Prostate gland (tissue), 2 donors: ENCODE data around the gene ANO8. TPM values are rescaled to one million over a fixed set of nuclear protein-coding genes. Genes with fewer than 3 reads are reported as not detected.

ENCODE experiments used
- DNase-seq: peaks from one replicate; pipeline ENCODE4 v3.0.0-alpha.2; 2019; ENCODE audit warnings: low spot score
- H3K27ac ChIP-seq, 2 donors: fragments of 200-600 bp; sonication (generic); 2 replicates each; pipeline ENCODE4 v1.5.1; 2017 to 2019
- H3K27me3 ChIP-seq: fragments of 200-600 bp; sonication (generic); replicated peaks from 2 replicates; pipeline ENCODE4 v1.5.1; 2019; ENCODE audit not compliant: insufficient read depth
- H3K36me3 ChIP-seq, 2 donors: fragments of 200-600 bp; sonication (generic); 1 replicate in 1 of 2; 2 replicates in 1 of 2; pipeline versions ENCODE4 v1.5.1 to v1.8.1; 2017 to 2019
- H3K4me1 ChIP-seq: fragments of 200-600 bp; sonication (generic); replicated peaks from 2 replicates; pipeline ENCODE4 v1.5.1; 2019
- H3K4me3 ChIP-seq, 2 donors: fragments of 200-600 bp; sonication (generic); 2 replicates each; pipeline ENCODE4 v1.5.1; 2017 to 2019
- H3K9me3 ChIP-seq: fragments of 200-600 bp; sonication (generic); 2 replicates; pipeline ENCODE4 v1.5.1; 2017
- POLR2A ChIP-seq: fragments of 450-650 bp; IDR thresholded peaks from one replicate; pipeline ENCODE4 v1.6.1; 2016; ENCODE audit warnings: antibody characterized with exemption, mild to moderate bottlenecking
- POLR2AphosphoS5 ChIP-seq: sonication (generic); formaldehyde crosslinking; IDR thresholded peaks from one replicate; pipeline ENCODE4 v1.6.1; 2017; ENCODE audit warnings: antibody characterized with exemption
- WGBS: methylation state at CpG from one replicate; pipeline ENCODE4 v1.1.5; 2018; 5-methylcytosine and 5-hydroxymethylcytosine counted together
- intact Hi-C: fragments of 100-400 bp; cut with DNase I; formaldehyde crosslinking; loops from one replicate; pipeline ENCODE4 v1.14.2; 2022
- total RNA-seq, 2 donors: library from RNA; depleted of rRNA; stranded (reverse); fragments of >200 nt; gene quantifications; one replicate each; pipeline ENCODE4 v1.1.0, GENCODE V29; 2016
- TF ChIP-seq, protein P1 (sequence below), 4 experiments: fragments of 200-600 bp in 2 of 4; fragments of 450-650 bp in 2 of 4; sonication (generic) in 2 of 4; IDR thresholded peaks; 1 replicate in 3 of 4; 2 replicates in 1 of 4; pipeline ENCODE4 v1.5.1; 2016 to 2019; ENCODE audit warnings: antibody characterized with exemption in 4 of 4, mild to moderate bottlenecking in 2 of 4, moderate library complexity in 2 of 4

Gene ANO8
- total RNA-seq, 2 donors from 2014 or later = 9.8 to 10.1 TPM

DNA sequence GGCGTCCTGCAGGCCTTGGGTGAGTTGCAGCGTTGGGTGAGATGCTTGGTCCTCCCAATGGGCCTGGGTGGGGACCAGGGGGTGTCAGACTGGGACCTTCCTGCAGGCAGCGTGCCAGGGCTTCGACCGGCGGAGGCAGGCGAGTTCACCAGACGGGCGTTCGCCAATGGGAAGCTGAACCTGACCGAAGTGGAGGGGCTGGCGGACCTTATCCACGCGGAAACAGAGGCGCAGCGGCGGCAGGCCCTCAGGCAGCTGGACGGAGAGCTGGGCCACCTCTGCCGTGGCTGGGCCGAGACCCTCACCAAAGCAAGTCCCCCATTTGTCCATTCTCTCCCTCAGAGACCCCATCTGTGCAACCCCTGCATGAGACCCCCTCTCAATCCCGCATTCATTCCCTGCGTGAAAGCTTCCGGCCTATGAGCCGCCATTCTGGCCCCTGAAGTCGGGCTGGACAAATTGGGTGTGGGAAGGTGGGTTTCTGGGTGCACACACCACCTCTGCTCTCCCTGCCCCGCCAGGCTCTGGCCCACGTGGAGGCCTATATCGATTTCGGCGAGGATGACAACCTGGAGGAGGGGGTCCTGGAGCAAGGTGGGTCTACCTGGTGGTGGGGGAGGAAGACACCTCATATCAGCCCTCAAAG is 3.9 kb upstream of the ANO8 start:
- no peak for TF ChIP-seq POLR2AphosphoS5
- TF ChIP-seq, protein P1, sequence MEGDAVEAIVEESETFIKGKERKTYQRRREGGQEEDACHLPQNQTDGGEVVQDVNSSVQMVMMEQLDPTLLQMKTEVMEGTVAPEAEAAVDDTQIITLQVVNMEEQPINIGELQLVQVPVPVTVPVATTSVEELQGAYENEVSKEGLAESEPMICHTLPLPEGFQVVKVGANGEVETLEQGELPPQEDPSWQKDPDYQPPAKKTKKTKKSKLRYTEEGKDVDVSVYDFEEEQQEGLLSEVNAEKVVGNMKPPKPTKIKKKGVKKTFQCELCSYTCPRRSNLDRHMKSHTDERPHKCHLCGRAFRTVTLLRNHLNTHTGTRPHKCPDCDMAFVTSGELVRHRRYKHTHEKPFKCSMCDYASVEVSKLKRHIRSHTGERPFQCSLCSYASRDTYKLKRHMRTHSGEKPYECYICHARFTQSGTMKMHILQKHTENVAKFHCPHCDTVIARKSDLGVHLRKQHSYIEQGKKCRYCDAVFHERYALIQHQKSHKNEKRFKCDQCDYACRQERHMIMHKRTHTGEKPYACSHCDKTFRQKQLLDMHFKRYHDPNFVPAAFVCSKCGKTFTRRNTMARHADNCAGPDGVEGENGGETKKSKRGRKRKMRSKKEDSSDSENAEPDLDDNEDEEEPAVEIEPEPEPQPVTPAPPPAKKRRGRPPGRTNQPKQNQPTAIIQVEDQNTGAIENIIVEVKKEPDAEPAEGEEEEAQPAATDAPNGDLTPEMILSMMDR (IDR thresholded peaks at IDR 0.05) = no peak
- no peak for TF ChIP-seq POLR2A
- Histone ChIP-seq H3K36me3 (no peaks in the 10 kb centered on the region), H3K27ac (no peak overlapping the region), H3K4me3 (peak overlapping the region; percentile 64 to 66), H3K9me3 (no peaks in the 10 kb centered on the region), H3K27me3 (no peaks in the 10 kb centered on the region), H3K4me1 (peaks cover 4% of the 10 kb centered on the region)
- intact Hi-C loops = no loop called here
- WGBS = 84% methylated on average over 30 of the region's 30 CpGs
- no peak for DNase-seq

DNA sequence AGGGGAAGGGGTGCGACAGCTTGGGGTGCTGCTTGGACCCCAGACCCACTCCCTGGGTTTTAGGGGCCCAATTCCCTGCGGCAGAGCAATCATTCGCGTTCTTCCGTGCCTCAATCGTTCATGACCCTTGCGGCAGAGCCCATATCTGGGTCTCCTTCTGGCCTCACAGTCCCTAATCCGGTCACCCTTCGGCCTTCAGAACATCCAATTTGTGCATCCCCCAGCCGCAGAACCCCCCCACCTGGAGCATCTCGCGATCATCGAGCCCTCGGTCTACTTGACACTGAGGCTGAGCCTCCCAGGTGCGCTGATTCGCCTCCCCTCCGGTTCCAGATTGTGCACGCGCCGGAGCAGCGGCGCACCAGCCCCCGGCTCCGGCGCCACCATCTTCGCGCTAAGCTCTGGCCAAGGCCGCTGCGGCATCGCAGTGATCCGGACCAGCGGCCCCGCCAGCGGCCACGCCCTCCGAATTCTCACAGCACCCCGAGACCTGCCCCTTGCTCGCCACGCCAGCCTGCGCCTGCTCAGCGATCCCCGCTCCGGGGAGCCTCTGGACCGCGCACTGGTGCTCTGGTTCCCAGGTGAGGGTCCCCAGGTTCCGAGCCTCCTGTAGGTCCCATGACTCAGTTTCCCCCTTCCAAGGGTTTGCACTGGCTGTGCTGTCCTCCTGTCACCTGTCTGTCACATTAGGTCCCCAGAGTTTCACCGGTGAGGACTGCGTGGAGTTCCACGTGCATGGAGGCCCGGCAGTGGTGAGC is 3.2 kb upstream of the ANO8 start:
- 5% methylated on average over 50 of the region's 50 CpGs for WGBS
- intact Hi-C loops = no loop called here
- peak overlapping the region; percentile 90 to 91 for H3K27ac ChIP-seq

DNA sequence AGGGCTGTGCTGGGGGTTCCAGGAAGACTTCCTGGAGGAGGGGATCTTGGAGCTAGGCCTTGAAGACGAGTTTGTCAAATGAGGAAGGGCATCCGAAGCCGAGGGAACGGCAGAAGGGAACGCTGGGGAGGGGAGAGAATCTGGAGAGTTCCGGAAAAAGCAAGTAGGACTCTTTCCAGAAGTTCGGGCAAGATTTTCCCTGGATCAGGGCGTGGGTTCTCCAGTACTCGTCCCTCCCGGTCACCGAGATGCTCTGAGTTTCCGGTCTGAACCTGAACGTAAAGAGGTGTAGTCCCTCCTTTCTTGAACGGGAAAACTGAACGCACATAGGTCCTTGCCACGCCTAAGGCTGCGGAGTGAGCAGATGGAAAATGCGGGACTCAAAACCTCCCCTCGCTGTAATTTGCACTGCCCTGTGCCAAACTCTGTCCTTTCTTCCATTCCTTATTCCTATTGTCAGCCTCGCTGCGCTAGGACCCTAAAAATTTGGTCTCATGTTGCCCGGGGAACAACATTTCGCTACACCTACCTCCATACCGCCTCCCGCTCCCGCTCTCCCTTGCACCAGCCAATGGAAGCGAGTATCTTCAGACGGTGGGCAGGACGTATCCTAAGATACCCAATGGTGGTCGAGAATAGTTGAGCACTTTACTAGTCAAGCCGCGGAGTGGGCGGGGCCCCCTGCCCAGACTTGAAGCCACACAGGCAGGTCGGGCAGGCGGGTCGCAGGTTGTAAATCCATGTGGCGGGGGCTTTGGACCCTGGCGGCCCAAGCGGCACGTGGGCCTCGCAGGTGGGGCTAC is 2.4 kb upstream of the ANO8 start, which contains the start of gene GTPBP3:
TSS of gene GTPBP3 (plus strand) at position 682 of the 803 bp plus-strand sequence. CDS start at position 741, 59 bp downstream.
- Histone ChIP-seq H3K27ac (peak within 1 kb of the TSS; percentile 90 to 91), H3K36me3 (no peaks in the 10 kb centered on the region), H3K27me3 (no peaks in the 10 kb centered on the region), H3K4me3 (peak within 1 kb of the TSS; percentile 64 to 66), H3K9me3 (no peaks in the 10 kb centered on the region), H3K4me1 (peaks cover 4% of the 10 kb centered on the region)
- whole genome bisulfite sequencing = 0% methylated on average over 41 of the region's 41 CpGs
- peak; percentile 98 for DNase-seq
- peak; percentile 45 for TF ChIP-seq POLR2A
- TF ChIP-seq, protein P1 (IDR thresholded peaks at IDR 0.05) = peak in 2 of 4 experiments; percentile 4 to 5
- TF ChIP-seq POLR2AphosphoS5 = peak; percentile 95
- intact Hi-C loops = no loop called here

More for the DNA sequence above, 3.2 kb upstream of the ANO8 start:
- Histone ChIP-seq H3K9me3 (no peaks in the 10 kb centered on the region), H3K4me3 (peak overlapping the region; percentile 64 to 66), H3K27me3 (no peaks in the 10 kb centered on the region), H3K4me1 (peaks cover 4% of the 10 kb centered on the region), H3K36me3 (no peaks in the 10 kb centered on the region)
- DNase-seq = no peak
- TF ChIP-seq POLR2A = no peak
- TF ChIP-seq, protein P1 (IDR thresholded peaks at IDR 0.05) = no peak

DNA sequence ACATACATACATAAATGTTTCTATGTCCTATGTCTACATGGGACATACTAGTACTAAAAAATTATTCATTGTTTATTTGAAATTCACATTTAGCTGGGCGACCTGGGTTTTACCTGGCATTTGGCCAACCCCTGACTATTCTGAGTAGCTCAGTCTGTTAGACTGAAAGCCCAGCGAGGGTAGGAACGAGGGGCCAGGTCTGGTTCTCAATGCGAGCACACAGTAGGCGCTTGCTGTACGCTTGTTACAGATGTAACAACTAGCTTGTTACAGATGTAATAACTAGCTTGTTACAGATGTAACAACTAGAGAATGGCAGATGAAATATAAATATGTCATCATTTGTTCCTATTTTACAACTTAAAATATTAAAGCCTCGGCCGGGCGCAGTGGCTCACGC is 920 bp upstream of the ANO8 start:
- H3K27ac ChIP-seq = no peak overlapping the region
- peaks cover 4% of the 10 kb centered on the region for H3K4me1 ChIP-seq
- no peaks in the 10 kb centered on the region for H3K36me3 ChIP-seq
- no peaks in the 10 kb centered on the region for H3K27me3 ChIP-seq
- DNase-seq = no peak
- no peaks in the 10 kb centered on the region for H3K9me3 ChIP-seq
- 59% methylated on average over 10 of the region's 10 CpGs for WGBS
- TF ChIP-seq, protein P1 (IDR thresholded peaks at IDR 0.05) = no peak
- H3K4me3 ChIP-seq = no peak overlapping the region
- intact Hi-C loops = no loop called here
